ENCODE data around the gene GATAD1.

Gene GATAD1

GRCh38 chr7:92447345-92448204 lies at the start of gene GATAD1:
Gene GATAD1, plus strand, starts transcription at chr7:92447482. Its CDS starts 248 bp downstream, at chr7:92447730.
- TF ChIP-seq CTCF (conservative IDR thresholded peaks at IDR 0.05; ENCODE audit: control insufficient read depth, insufficient read depth, low read depth, low read length), result peak; percentile 87
- peak; percentile 90 for DNase-seq (ENCODE audit: low read depth)
- H3K4me3 ChIP-seq (ENCODE audit: control insufficient read depth, low read depth, low read length), result peak within 1 kb of the TSS; percentile 78

DNA sequence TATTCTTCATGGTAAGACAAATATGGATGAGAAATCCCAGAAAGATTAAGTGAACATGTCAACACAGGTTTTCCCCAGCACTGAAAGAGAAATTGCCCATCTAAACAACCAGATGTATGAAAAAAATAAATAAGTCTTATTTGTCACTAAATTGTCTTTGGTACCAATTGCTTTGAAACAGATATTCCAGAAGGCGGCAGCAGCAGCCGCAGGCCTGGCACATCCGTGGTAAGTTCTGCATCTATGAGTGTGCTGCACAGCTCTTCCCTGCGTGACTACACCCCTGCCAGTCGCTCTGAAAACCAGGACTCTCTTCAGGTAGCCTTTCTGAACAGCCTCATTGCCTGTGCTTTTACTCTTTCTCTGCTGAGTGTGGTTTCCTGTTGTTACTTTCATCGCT lies 49.7 kb upstream of the GATAD1 start:
- DNase-seq (ENCODE audit: low read depth), result no peak
- no peak overlapping the region for H3K4me3 ChIP-seq (ENCODE audit: control insufficient read depth, low read depth, low read length)
- no peak for TF ChIP-seq CTCF (conservative IDR thresholded peaks at IDR 0.05; ENCODE audit: control insufficient read depth, insufficient read depth, low read depth, low read length)

GRCh38 chr7:92400013-92400412 lies 47.3 kb upstream of the GATAD1 start:
- H3K4me3 ChIP-seq (ENCODE audit: control insufficient read depth, low read depth, low read length), result no peak overlapping the region
- DNase-seq (ENCODE audit: low read depth), result no peak
- no peak for TF ChIP-seq CTCF (conservative IDR thresholded peaks at IDR 0.05; ENCODE audit: control insufficient read depth, insufficient read depth, low read depth, low read length)

GRCh38 chr7:92402920-92403759 lies 44.1 kb upstream of the GATAD1 start:
- no peak for TF ChIP-seq CTCF (conservative IDR thresholded peaks at IDR 0.05; ENCODE audit: control insufficient read depth, insufficient read depth, low read depth, low read length)
- H3K4me3 ChIP-seq (ENCODE audit: control insufficient read depth, low read depth, low read length), result no peak overlapping the region
- peak; percentile 34 for DNase-seq (ENCODE audit: low read depth)

- DNase-seq (ENCODE audit: low read depth), result no peak
- no peak for TF ChIP-seq CTCF (conservative IDR thresholded peaks at IDR 0.05; ENCODE audit: control insufficient read depth, insufficient read depth, low read depth, low read length)
- H3K4me3 ChIP-seq (ENCODE audit: control insufficient read depth, low read depth, low read length), result no peak overlapping the region
Measured at GRCh38 chr7:92403760-92404074, 43.6 kb upstream of the GATAD1 start.

DNA sequence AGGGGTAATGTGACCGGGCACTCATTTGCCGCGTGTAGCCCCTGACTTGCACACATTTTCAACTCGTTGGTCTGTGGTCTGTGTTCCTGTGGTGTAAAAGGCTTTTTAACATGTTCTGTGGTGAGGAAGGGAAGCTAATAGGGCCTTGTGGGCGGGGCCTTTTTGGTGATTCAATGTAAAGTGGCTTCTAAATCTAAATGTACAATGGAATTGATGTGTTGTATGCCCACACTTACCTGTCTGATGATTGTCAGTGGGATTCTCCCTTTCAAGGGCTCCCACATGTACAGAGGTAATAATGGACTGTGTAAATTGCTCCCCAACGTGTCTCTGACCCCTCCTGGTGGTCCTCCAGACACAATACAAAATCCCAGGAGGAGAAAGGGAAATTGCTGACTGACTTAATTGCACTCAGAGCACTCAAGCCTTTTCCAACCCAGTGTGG lies 43.1 kb upstream of the GATAD1 start:
- H3K4me3 ChIP-seq (ENCODE audit: control insufficient read depth, low read depth, low read length), result no peak overlapping the region
- TF ChIP-seq CTCF (conservative IDR thresholded peaks at IDR 0.05; ENCODE audit: control insufficient read depth, insufficient read depth, low read depth, low read length), result no peak
- DNase-seq (ENCODE audit: low read depth), result no peak

Data from fibroblast of mammary gland (primary cell).